Cerebellar cortex (tissue), 1 donor: ENCODE measurements around the gene GPRC5C.

Source experiments
- DNase-seq: peaks from one replicate; pipeline ENCODE4 v3.0.0-alpha.2; 2015; ENCODE audit warnings: low spot score

GPRC5C gene

GRCh38 chr17:74452841-74453661, 21.2 kb downstream of the GPRC5C start:
- DNase-seq: peak; percentile 89

- peak; percentile 80 for DNase-seq
Observed at GRCh38 chr17:74453665-74454196, 21.8 kb downstream of the GPRC5C start.

- no peak for DNase-seq
Observed at GRCh38 chr17:74454197-74455024, 22.5 kb downstream of the GPRC5C start.

GRCh38 chr17:74455025-74455545, 23.2 kb downstream of the GPRC5C start:
- no peak for DNase-seq

- peak; percentile 19 for DNase-seq
Observed at GRCh38 chr17:74455821-74456220, 23.9 kb downstream of the GPRC5C start.

GRCh38 chr17:74457146-74457819, 25.4 kb downstream of the GPRC5C start:
- DNase-seq: peak; percentile 84

- no peak for DNase-seq
Observed at GRCh38 chr17:74457820-74458166, 25.9 kb downstream of the GPRC5C start.

GRCh38 chr17:74458835-74459234, 26.9 kb downstream of the GPRC5C start:
- peak; percentile 31 for DNase-seq

GRCh38 chr17:74459622-74460021, 27.7 kb downstream of the GPRC5C start:
- DNase-seq: no peak

GRCh38 chr17:74460241-74460640, 28.4 kb downstream of the GPRC5C start:
- DNase-seq: no peak

- DNase-seq: no peak
Observed at GRCh38 chr17:74460996-74461395, 29.1 kb downstream of the GPRC5C start.

GRCh38 chr17:74461611-74462010, 29.7 kb downstream of the GPRC5C start:
- no peak for DNase-seq

- no peak for DNase-seq
Observed at GRCh38 chr17:74464730-74465377, 33.0 kb downstream of the GPRC5C start.

GRCh38 chr17:74465378-74466110, 33.7 kb downstream of the GPRC5C start:
- DNase-seq: no peak

GRCh38 chr17:74466111-74466827, 34.4 kb downstream of the GPRC5C start, which contains the start of gene CD300A:
Gene CD300A (plus strand): TSS chr17:74466634. CDS start chr17:74466704, 70 bp downstream.
- no peak for DNase-seq

- DNase-seq: no peak
Observed at GRCh38 chr17:74466828-74467184, 34.9 kb downstream of the GPRC5C start.

GRCh38 chr17:74467221-74467951, 35.5 kb downstream of the GPRC5C start:
- DNase-seq: no peak

GRCh38 chr17:74471341-74471740, 39.5 kb downstream of the GPRC5C start:
- DNase-seq: no peak

- DNase-seq: no peak
Observed at GRCh38 chr17:74472890-74473289, 41.0 kb downstream of the GPRC5C start.
